ENCODE results near the gene DNAJB9.

Gene DNAJB9

GRCh38 chr7:108611268-108611667 lies 41.6 kb downstream of the DNAJB9 start:
- Histone ChIP-seq H3K4me1 (ENCODE audit: control insufficient read depth in 1 of 2, insufficient read depth in 2 of 2, low read length in 2 of 2) (no peaks in the 10 kb centered on the region), H3K4me3 (ENCODE audit: low read depth in 1 of 2, low read length in 2 of 2) (no peak overlapping the region), H3K9me3 (ENCODE audit: control insufficient read depth in 1 of 2, low read length in 2 of 2) (no peaks in the 10 kb centered on the region), H3K36me3 (ENCODE audit: control insufficient read depth in 1 of 2, insufficient read depth in 2 of 2, low read length in 2 of 2) (no peaks in the 10 kb centered on the region), H3K27ac (ENCODE audit: low read length) (no peak overlapping the region), H3K27me3 (ENCODE audit: low read depth, low read length) (no peaks in the 10 kb centered on the region)

GRCh38 chr7:108613147-108613948 lies 43.7 kb downstream of the DNAJB9 start:
- H3K4me1 ChIP-seq (ENCODE audit: control insufficient read depth in 1 of 2, insufficient read depth in 2 of 2, low read length in 2 of 2) = no peaks in the 10 kb centered on the region
- no peaks in the 10 kb centered on the region for H3K36me3 ChIP-seq (ENCODE audit: control insufficient read depth in 1 of 2, insufficient read depth in 2 of 2, low read length in 2 of 2)
- H3K27me3 ChIP-seq (ENCODE audit: low read depth, low read length) = no peaks in the 10 kb centered on the region
- H3K27ac ChIP-seq (ENCODE audit: low read length) = no peak overlapping the region
- no peaks in the 10 kb centered on the region for H3K9me3 ChIP-seq (ENCODE audit: control insufficient read depth in 1 of 2, low read length in 2 of 2)
- H3K4me3 ChIP-seq (ENCODE audit: low read depth in 1 of 2, low read length in 2 of 2) = no peak overlapping the region

- Histone ChIP-seq H3K4me3 (ENCODE audit: low read depth in 1 of 2, low read length in 2 of 2) (no peak overlapping the region), H3K9me3 (ENCODE audit: control insufficient read depth in 1 of 2, low read length in 2 of 2) (no peaks in the 10 kb centered on the region), H3K4me1 (ENCODE audit: control insufficient read depth in 1 of 2, insufficient read depth in 2 of 2, low read length in 2 of 2) (no peaks in the 10 kb centered on the region), H3K27me3 (ENCODE audit: low read depth, low read length) (no peaks in the 10 kb centered on the region), H3K36me3 (ENCODE audit: control insufficient read depth in 1 of 2, insufficient read depth in 2 of 2, low read length in 2 of 2) (no peaks in the 10 kb centered on the region), H3K27ac (ENCODE audit: low read length) (no peak overlapping the region)
Measured at GRCh38 chr7:108613949-108614381, 44.3 kb downstream of the DNAJB9 start.

GRCh38 chr7:108614896-108615295 lies 45.2 kb downstream of the DNAJB9 start:
- Histone ChIP-seq H3K27me3 (ENCODE audit: low read depth, low read length) (no peaks in the 10 kb centered on the region), H3K36me3 (ENCODE audit: control insufficient read depth in 1 of 2, insufficient read depth in 2 of 2, low read length in 2 of 2) (no peaks in the 10 kb centered on the region), H3K27ac (ENCODE audit: low read length) (no peak overlapping the region)

GRCh38 chr7:108618056-108618455 lies 48.4 kb downstream of the DNAJB9 start:
- no peak overlapping the region for H3K4me3 ChIP-seq (ENCODE audit: low read depth in 1 of 2, low read length in 2 of 2)
- no peaks in the 10 kb centered on the region for H3K36me3 ChIP-seq (ENCODE audit: control insufficient read depth in 1 of 2, insufficient read depth in 2 of 2, low read length in 2 of 2)
- H3K9me3 ChIP-seq (ENCODE audit: control insufficient read depth in 1 of 2, low read length in 2 of 2) = no peaks in the 10 kb centered on the region
- no peak overlapping the region for H3K27ac ChIP-seq (ENCODE audit: low read length)
- no peaks in the 10 kb centered on the region for H3K27me3 ChIP-seq (ENCODE audit: low read depth, low read length)
- no peaks in the 10 kb centered on the region for H3K4me1 ChIP-seq (ENCODE audit: control insufficient read depth in 1 of 2, insufficient read depth in 2 of 2, low read length in 2 of 2)

More at GRCh38 chr7:108614896-108615295, 45.2 kb downstream of the DNAJB9 start:
- H3K4me1 ChIP-seq (ENCODE audit: control insufficient read depth in 1 of 2, insufficient read depth in 2 of 2, low read length in 2 of 2) = no peaks in the 10 kb centered on the region
- H3K4me3 ChIP-seq (ENCODE audit: low read depth in 1 of 2, low read length in 2 of 2) = no peak overlapping the region
- no peaks in the 10 kb centered on the region for H3K9me3 ChIP-seq (ENCODE audit: control insufficient read depth in 1 of 2, low read length in 2 of 2)

GRCh38 chr7:108623220-108623619 lies 53.5 kb downstream of the DNAJB9 start:
- Histone ChIP-seq H3K27ac (ENCODE audit: low read length) (no peak overlapping the region), H3K27me3 (ENCODE audit: low read depth, low read length) (no peaks in the 10 kb centered on the region)

More at GRCh38 chr7:108623220-108623619, 53.5 kb downstream of the DNAJB9 start:
- H3K4me3 ChIP-seq (ENCODE audit: low read depth in 1 of 2, low read length in 2 of 2) = no peak overlapping the region
- H3K9me3 ChIP-seq (ENCODE audit: control insufficient read depth in 1 of 2, low read length in 2 of 2) = no peaks in the 10 kb centered on the region
- H3K4me1 ChIP-seq (ENCODE audit: control insufficient read depth in 1 of 2, insufficient read depth in 2 of 2, low read length in 2 of 2) = no peaks in the 10 kb centered on the region
- H3K36me3 ChIP-seq (ENCODE audit: control insufficient read depth in 1 of 2, insufficient read depth in 2 of 2, low read length in 2 of 2) = no peaks in the 10 kb centered on the region
